ENCODE measurements around the gene RANBP3.

Gene RANBP3

GRCh38 chr19:5953030-5953589 lies 24.8 kb downstream of the RANBP3 start:
- no peak for DNase-seq (ENCODE audit: extremely low read depth in 1 of 2, low read depth in 1 of 2)

- DNase-seq (ENCODE audit: extremely low read depth in 1 of 2, low read depth in 1 of 2) = no peak
Measured at GRCh38 chr19:5952193-5953029, 25.5 kb downstream of the RANBP3 start.

GRCh38 chr19:5951338-5951861 lies 26.5 kb downstream of the RANBP3 start:
- DNase-seq (ENCODE audit: extremely low read depth in 1 of 2, low read depth in 1 of 2) = no peak

DNA sequence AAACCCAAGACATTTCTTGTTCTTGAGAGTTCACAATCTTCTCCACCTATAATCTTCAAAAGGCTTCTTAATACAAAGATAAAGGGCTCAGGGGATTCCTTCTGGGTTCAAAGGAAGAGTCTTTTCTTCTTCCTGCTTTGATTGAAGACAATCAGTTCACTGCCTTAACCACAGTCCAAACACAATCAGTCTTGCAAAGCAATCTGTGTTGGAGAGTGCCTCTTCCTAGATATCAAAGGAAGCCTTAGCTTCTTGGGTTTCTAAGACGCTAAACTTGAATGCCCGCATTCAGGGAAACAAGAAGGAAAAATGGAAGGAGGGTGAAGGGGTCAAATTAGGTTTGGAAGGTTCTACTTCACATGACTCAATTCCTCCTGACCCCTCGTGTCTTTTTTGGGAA lies 27.2 kb downstream of the RANBP3 start:
- DNase-seq (ENCODE audit: extremely low read depth in 1 of 2, low read depth in 1 of 2) = no peak

GRCh38 chr19:5949792-5950305 lies 28.1 kb downstream of the RANBP3 start:
- DNase-seq (ENCODE audit: extremely low read depth in 1 of 2, low read depth in 1 of 2) = peak in 1 of 2 donors; percentile 20

GRCh38 chr19:5948752-5949564 lies 29.0 kb downstream of the RANBP3 start:
- no peak for DNase-seq (ENCODE audit: extremely low read depth in 1 of 2, low read depth in 1 of 2)

- no peak for DNase-seq (ENCODE audit: extremely low read depth in 1 of 2, low read depth in 1 of 2)
Measured at GRCh38 chr19:5947435-5947834, 30.5 kb downstream of the RANBP3 start.

GRCh38 chr19:5943623-5944022 lies 34.3 kb downstream of the RANBP3 start:
- DNase-seq (ENCODE audit: extremely low read depth in 1 of 2, low read depth in 1 of 2) = no peak

- no peak for DNase-seq (ENCODE audit: extremely low read depth in 1 of 2, low read depth in 1 of 2)
Measured at GRCh38 chr19:5943045-5943444, 34.9 kb downstream of the RANBP3 start.

- no peak for DNase-seq (ENCODE audit: extremely low read depth in 1 of 2, low read depth in 1 of 2)
Measured at GRCh38 chr19:5941673-5942072, 36.3 kb downstream of the RANBP3 start.

DNA sequence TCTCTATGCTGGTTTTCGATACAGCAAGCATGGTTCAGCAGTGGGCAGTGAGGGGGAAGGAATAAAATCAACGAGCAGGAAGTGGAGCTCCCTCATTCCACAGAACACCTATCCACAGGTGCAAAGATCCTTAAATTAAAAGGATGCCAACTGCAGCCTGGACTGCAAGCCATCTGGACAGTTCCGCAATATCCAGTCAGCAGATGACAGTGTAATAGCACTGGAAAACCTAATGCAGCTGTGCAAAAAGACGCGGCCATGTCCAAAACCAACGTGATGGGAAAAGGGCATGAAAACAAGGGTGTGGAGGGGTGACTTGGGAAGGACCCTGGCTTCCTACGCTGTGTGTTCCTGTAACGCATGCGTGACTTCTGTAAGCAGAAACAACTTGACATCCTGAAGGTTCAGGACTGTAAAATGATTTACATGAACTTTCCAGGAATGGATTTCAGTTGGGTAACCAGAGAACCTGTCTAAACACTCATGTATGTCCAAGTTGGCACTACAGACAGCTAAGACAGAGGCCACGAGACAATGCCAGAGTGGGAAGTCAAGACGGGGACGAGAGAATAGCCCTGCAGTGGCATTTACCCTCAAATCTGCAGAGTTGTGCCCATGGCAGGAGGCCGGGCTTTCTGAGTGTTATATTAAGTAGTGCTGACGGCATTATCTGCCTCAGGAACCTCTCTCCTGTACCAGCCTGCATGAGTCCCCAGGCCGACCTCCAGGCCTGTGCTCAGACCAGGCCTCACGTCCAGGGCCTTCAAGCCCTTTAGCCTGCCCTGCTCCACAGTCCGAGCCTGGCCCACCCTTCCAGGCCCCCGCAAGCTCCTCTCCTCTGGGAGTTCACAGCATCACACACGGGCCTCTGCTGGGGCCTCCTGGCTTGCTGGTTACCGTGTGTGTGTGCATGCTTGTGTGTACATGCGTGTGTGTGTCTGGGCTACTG lies 37.4 kb downstream of the RANBP3 start:
- no peak for DNase-seq (ENCODE audit: extremely low read depth in 1 of 2, low read depth in 1 of 2)

GRCh38 chr19:5937550-5937949 lies 40.4 kb downstream of the RANBP3 start:
- no peak for DNase-seq (ENCODE audit: extremely low read depth in 1 of 2, low read depth in 1 of 2)

- no peak for DNase-seq (ENCODE audit: extremely low read depth in 1 of 2, low read depth in 1 of 2)
Measured at GRCh38 chr19:5936292-5936592, 41.7 kb downstream of the RANBP3 start.

- DNase-seq (ENCODE audit: extremely low read depth in 1 of 2, low read depth in 1 of 2) = no peak
Measured at GRCh38 chr19:5935473-5936291, 42.3 kb downstream of the RANBP3 start.

DNA sequence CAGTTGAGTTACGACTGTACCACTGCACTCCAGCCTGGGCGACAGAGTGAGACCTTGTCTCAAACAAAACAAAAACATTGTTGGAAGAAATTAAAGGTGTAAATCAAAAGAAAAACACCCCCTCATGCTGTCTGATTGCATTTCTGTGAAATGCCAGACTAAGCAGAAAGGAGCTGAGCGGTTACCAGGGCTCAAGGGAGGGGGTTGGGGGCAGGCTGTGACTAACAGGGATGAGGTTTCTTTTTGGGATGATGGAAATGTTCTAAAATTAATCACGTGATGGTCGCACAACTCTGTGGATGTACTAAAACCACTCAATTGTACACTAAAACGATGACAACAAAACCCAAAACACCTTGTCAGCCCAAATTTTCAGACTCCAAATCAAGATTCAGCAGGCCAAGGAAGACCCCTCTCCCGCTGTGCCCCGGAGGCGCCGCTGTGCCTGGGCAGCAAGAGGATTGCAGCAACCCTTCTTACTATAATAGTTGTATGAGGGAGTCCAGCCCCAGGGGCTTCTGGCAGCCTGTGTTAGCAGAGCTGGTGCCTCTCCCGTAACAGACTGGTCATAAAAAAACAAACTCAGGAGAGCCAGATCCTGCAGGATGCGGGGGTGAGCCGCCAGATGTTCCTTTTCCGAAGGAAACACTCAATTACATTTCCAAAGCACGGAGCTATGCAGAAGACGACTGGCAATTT lies 43.0 kb downstream of the RANBP3 start:
- DNase-seq (ENCODE audit: extremely low read depth in 1 of 2, low read depth in 1 of 2) = no peak

DNA sequence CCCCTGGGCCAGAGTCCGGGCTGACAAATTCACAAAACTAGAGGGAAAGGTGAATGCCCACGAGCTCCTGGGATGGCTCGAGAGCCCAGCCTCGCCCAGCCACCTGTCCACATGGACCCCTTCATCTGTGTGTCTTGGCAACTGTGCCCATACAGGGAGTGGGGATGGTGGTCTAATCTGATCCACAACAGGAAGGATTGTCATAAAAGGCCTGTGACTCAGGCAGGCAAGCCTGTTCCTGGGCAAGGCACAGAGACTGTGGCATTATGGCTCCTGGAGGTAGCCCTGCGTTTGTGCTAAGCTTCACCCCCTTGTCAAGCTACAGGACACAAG lies 43.9 kb downstream of the RANBP3 start:
- no peak for DNase-seq (ENCODE audit: extremely low read depth in 1 of 2, low read depth in 1 of 2)

DNA sequence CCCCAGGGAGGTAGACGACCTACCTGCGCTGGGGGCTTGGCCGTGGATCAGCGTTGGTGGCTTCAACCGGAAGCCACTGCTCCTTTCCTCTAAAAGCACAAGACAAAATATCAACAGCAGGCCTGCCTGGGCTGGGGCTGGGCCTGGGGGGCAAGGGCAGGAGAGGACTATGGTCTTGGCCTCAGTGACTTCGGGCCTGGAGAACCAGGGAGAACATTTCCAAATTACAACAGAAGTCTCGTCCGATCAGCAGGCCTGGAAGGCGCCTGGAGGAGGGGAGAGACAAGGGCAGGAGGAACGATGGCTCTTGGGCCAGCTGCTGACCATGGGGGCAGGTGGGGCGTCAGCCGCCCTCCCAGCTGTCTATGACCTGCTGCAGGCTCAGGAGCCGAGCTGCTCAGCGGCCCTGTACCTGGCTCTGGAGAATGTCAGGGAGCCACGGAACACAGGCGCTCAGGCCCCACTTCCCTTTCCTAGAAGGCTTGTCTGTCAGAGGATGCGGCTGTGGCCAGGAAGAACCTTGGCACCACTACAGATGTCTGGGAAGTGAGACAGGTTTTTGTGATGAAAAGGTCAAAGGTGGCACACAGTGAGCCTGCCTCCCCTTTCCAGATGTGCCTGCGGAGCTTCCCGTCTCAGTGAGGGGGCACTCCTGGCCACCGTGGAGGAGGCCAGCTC lies 44.4 kb downstream of the RANBP3 start:
- no peak for DNase-seq (ENCODE audit: extremely low read depth in 1 of 2, low read depth in 1 of 2)

DNA sequence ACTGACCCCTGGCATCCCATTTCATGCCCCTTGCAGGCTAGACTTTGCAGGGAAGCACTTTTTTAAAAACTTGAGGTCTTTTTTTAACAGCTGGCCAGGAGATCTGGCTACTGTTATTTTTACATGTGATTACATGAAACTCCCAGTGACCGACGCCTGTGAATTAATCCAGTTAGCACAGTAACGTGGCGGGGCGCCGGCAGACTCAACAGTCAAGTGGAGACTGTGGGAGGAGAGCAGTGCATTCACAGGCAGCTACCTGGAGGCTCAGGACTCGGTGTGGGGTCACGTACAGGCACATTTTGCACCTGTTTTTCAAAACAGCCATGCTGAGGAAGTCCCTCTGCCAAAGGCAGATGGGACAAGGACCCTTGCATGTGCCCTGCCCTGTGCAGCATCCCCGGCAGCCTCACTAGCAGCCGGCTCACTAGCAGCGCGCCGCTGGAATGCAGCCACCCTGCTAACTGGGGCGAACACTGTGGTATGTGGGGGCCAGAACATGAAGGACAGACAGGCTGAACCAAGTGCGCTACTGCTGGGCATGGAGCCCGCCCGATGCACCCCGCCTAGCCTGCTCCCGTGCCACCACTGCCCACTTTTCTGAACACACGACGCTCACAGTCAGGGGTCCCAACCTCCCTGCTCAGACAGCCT lies 45.2 kb downstream of the RANBP3 start:
- DNase-seq (ENCODE audit: extremely low read depth in 1 of 2, low read depth in 1 of 2) = no peak
